Measurements from ENCODE around the gene RELN.

Gene RELN

DNA sequence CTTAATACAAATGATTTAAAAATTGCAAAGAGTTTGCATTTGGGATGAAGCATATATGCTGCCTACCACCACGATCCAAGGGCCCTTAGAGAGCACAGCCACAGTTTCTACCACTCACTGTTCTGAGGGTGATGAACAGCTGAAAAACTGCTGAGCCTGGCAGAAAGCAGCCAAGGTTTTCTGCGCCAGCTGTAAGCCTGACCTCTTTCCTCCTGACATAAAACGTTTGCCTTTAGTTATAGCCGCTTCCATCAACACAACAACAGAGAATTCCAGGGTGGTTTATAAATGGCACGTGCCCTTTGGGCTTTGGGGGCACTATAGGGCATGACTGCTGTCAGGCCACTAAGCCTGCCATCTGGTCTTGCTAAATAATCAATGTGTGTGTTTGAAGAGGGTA is 222.8 kb downstream of the RELN start:
- Histone ChIP-seq H3K36me3 (ENCODE audit: insufficient read depth, low read length) (no peaks in the 10 kb centered on the region), H3K79me2 (ENCODE audit: insufficient read depth, low read length) (no peaks in the 10 kb centered on the region), H3K4me3 (ENCODE audit: low read length, poor library complexity, severe bottlenecking) (no peak overlapping the region), H2AFZ (ENCODE audit: low read length) (no peak overlapping the region), H4K20me1 (ENCODE audit: insufficient read depth, low read length, poor library complexity, severe bottlenecking) (no peaks in the 10 kb centered on the region), H3K4me1 (ENCODE audit: insufficient read depth, low read length, poor library complexity, severe bottlenecking) (no peaks in the 10 kb centered on the region), H3K27me3 (ENCODE audit: insufficient read depth, low read length, poor library complexity, severe bottlenecking) (no peaks in the 10 kb centered on the region), H3K4me2 (ENCODE audit: low read depth, low read length, poor library complexity, severe bottlenecking) (no peak overlapping the region), H3K9ac (ENCODE audit: low read depth, low read length, poor library complexity, severe bottlenecking) (no peak overlapping the region), H3F3A (ENCODE audit: low read depth) (no peaks in the 10 kb centered on the region), H3K9me3 (ENCODE audit: insufficient read depth, low read depth, low read length) (no peaks in the 10 kb centered on the region), H3K9me2 (replicated peaks; ENCODE audit: low read depth, low read length) (no peaks in the 10 kb centered on the region)
- no peak for TF ChIP-seq EZH2phosphoT487 (IDR thresholded peaks at IDR 0.05; ENCODE audit: borderline replicate concordance)
- no peak for TF ChIP-seq CTCF (conservative IDR thresholded peaks at IDR 0.05; ENCODE audit: low read length)

DNA sequence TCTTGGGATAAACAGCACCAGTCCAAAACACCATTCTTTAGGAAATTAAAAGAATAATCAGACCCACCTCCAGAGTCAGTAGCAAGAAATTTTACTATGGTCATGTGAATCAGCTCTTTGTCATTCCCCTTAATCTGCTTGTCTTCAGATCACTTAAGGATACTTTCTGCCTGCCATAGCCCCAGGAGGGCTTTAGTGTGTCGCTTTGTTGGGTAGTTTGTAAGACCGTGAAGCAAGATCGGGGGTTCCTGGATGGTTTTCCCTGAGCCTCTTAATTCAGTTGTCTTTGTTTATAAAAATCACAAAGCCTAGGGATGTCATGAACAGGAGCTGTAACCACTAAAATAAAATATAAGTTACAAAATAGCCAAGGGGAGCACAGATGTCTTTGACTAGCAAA is 223.6 kb downstream of the RELN start:
- H3K9me2 ChIP-seq (replicated peaks; ENCODE audit: low read depth, low read length), result no peaks in the 10 kb centered on the region
- H3K9me3 ChIP-seq (ENCODE audit: insufficient read depth, low read depth, low read length), result no peaks in the 10 kb centered on the region
- H3F3A ChIP-seq (ENCODE audit: low read depth), result no peaks in the 10 kb centered on the region
- H3K36me3 ChIP-seq (ENCODE audit: insufficient read depth, low read length), result no peaks in the 10 kb centered on the region
- no peaks in the 10 kb centered on the region for H3K27me3 ChIP-seq (ENCODE audit: insufficient read depth, low read length, poor library complexity, severe bottlenecking)
- H4K20me1 ChIP-seq (ENCODE audit: insufficient read depth, low read length, poor library complexity, severe bottlenecking), result no peaks in the 10 kb centered on the region
- TF ChIP-seq CTCF (conservative IDR thresholded peaks at IDR 0.05; ENCODE audit: low read length), result no peak
- TF ChIP-seq EZH2phosphoT487 (IDR thresholded peaks at IDR 0.05; ENCODE audit: borderline replicate concordance), result no peak
- H2AFZ ChIP-seq (ENCODE audit: low read length), result no peak overlapping the region
- no peaks in the 10 kb centered on the region for H3K79me2 ChIP-seq (ENCODE audit: insufficient read depth, low read length)
- H3K4me2 ChIP-seq (ENCODE audit: low read depth, low read length, poor library complexity, severe bottlenecking), result no peak overlapping the region
- H3K4me1 ChIP-seq (ENCODE audit: insufficient read depth, low read length, poor library complexity, severe bottlenecking), result no peaks in the 10 kb centered on the region
- no peak overlapping the region for H3K4me3 ChIP-seq (ENCODE audit: low read length, poor library complexity, severe bottlenecking)
- no peak overlapping the region for H3K9ac ChIP-seq (ENCODE audit: low read depth, low read length, poor library complexity, severe bottlenecking)

- Histone ChIP-seq H3K9me2 (replicated peaks; ENCODE audit: low read depth, low read length) (no peaks in the 10 kb centered on the region), H2AFZ (ENCODE audit: low read length) (no peak overlapping the region), H3K9ac (ENCODE audit: low read depth, low read length, poor library complexity, severe bottlenecking) (no peak overlapping the region), H3K27me3 (ENCODE audit: insufficient read depth, low read length, poor library complexity, severe bottlenecking) (no peaks in the 10 kb centered on the region), H3K4me3 (ENCODE audit: low read length, poor library complexity, severe bottlenecking) (no peak overlapping the region), H3F3A (ENCODE audit: low read depth) (no peaks in the 10 kb centered on the region), H3K9me3 (ENCODE audit: insufficient read depth, low read depth, low read length) (no peaks in the 10 kb centered on the region), H4K20me1 (ENCODE audit: insufficient read depth, low read length, poor library complexity, severe bottlenecking) (no peaks in the 10 kb centered on the region), H3K36me3 (ENCODE audit: insufficient read depth, low read length) (no peaks in the 10 kb centered on the region), H3K4me2 (ENCODE audit: low read depth, low read length, poor library complexity, severe bottlenecking) (no peak overlapping the region), H3K79me2 (ENCODE audit: insufficient read depth, low read length) (no peaks in the 10 kb centered on the region), H3K4me1 (ENCODE audit: insufficient read depth, low read length, poor library complexity, severe bottlenecking) (no peaks in the 10 kb centered on the region)
- TF ChIP-seq CTCF (conservative IDR thresholded peaks at IDR 0.05; ENCODE audit: low read length) (no peak), EZH2phosphoT487 (IDR thresholded peaks at IDR 0.05; ENCODE audit: borderline replicate concordance) (no peak)
Observed at GRCh38 chr7:103764901-103765300, 224.6 kb downstream of the RELN start.
